ENCODE measurements around the gene ABR.
A peak's percentile ranks its signal among the peaks of the same experiment; 100 is the strongest.

The ABR gene

GRCh38 chr17:1125788-1126145, 54.0 kb downstream of the ABR start:
- Histone ChIP-seq H3K36me3 (replicated peaks; ENCODE audit: low read depth, low read length) (no peaks in the 10 kb centered on the region), H4K20me1 (ENCODE audit: insufficient read depth, low read length) (peaks cover 33% of the 10 kb centered on the region), H2AFZ (ENCODE audit: low read depth, low read length) (no peak overlapping the region), H3K4me2 (ENCODE audit: low read length) (no peak overlapping the region), H3K27ac (ENCODE audit: low read length) (no peak overlapping the region), H3K27me3 (ENCODE audit: low read depth, low read length) (no peaks in the 10 kb centered on the region), H3K9me3 (ENCODE audit: insufficient read depth, low read length) (no peaks in the 10 kb centered on the region), H3K79me2 (ENCODE audit: low read length) (peaks cover 11% of the 10 kb centered on the region), H3K9ac (ENCODE audit: low read length) (no peak overlapping the region), H3K4me3 (ENCODE audit: low read length) (no peak overlapping the region), H3K4me1 (ENCODE audit: low read length) (peaks cover 7% of the 10 kb centered on the region)
- TF ChIP-seq CTCF (IDR thresholded peaks at IDR 0.05; ENCODE audit: low read depth, low read length) (no peak), EZH2phosphoT487 (IDR thresholded peaks at IDR 0.05; ENCODE audit: low read depth) (no peak)

- Histone ChIP-seq H3K79me2 (ENCODE audit: low read length) (peaks cover 11% of the 10 kb centered on the region), H3K9ac (ENCODE audit: low read length) (no peak overlapping the region), H2AFZ (ENCODE audit: low read depth, low read length) (no peak overlapping the region), H3K4me2 (ENCODE audit: low read length) (no peak overlapping the region), H3K9me3 (ENCODE audit: insufficient read depth, low read length) (no peaks in the 10 kb centered on the region), H3K4me3 (ENCODE audit: low read length) (no peak overlapping the region), H3K36me3 (replicated peaks; ENCODE audit: low read depth, low read length) (no peaks in the 10 kb centered on the region), H3K4me1 (ENCODE audit: low read length) (peaks cover 7% of the 10 kb centered on the region), H3K27me3 (ENCODE audit: low read depth, low read length) (no peaks in the 10 kb centered on the region), H4K20me1 (ENCODE audit: insufficient read depth, low read length) (peaks cover 33% of the 10 kb centered on the region), H3K27ac (ENCODE audit: low read length) (no peak overlapping the region)
- TF ChIP-seq CTCF (IDR thresholded peaks at IDR 0.05; ENCODE audit: low read depth, low read length): no peak
- TF ChIP-seq EZH2phosphoT487 (IDR thresholded peaks at IDR 0.05; ENCODE audit: low read depth): no peak
Observed at GRCh38 chr17:1124896-1125787, 54.6 kb downstream of the ABR start.

GRCh38 chr17:1123921-1124715, 55.7 kb downstream of the ABR start:
- H3K9me3 ChIP-seq (ENCODE audit: insufficient read depth, low read length): no peaks in the 10 kb centered on the region
- no peak for TF ChIP-seq EZH2phosphoT487 (IDR thresholded peaks at IDR 0.05; ENCODE audit: low read depth)
- no peak for TF ChIP-seq CTCF (IDR thresholded peaks at IDR 0.05; ENCODE audit: low read depth, low read length)
- no peak overlapping the region for H3K9ac ChIP-seq (ENCODE audit: low read length)
- no peak overlapping the region for H2AFZ ChIP-seq (ENCODE audit: low read depth, low read length)
- no peaks in the 10 kb centered on the region for H3K27me3 ChIP-seq (ENCODE audit: low read depth, low read length)
- H3K4me1 ChIP-seq (ENCODE audit: low read length): peaks cover 7% of the 10 kb centered on the region
- no peak overlapping the region for H3K4me2 ChIP-seq (ENCODE audit: low read length)
- peaks cover 33% of the 10 kb centered on the region for H4K20me1 ChIP-seq (ENCODE audit: insufficient read depth, low read length)
- H3K4me3 ChIP-seq (ENCODE audit: low read length): no peak overlapping the region
- no peak overlapping the region for H3K27ac ChIP-seq (ENCODE audit: low read length)
- H3K36me3 ChIP-seq (replicated peaks; ENCODE audit: low read depth, low read length): no peaks in the 10 kb centered on the region
- peaks cover 11% of the 10 kb centered on the region for H3K79me2 ChIP-seq (ENCODE audit: low read length)

GRCh38 chr17:1123393-1123831, 56.4 kb downstream of the ABR start:
- Histone ChIP-seq H2AFZ (ENCODE audit: low read depth, low read length) (no peak overlapping the region), H3K4me2 (ENCODE audit: low read length) (peak overlapping the region; percentile 70), H3K9ac (ENCODE audit: low read length) (no peak overlapping the region), H3K79me2 (ENCODE audit: low read length) (peaks cover 10% of the 10 kb centered on the region), H3K4me1 (ENCODE audit: low read length) (peaks cover 7% of the 10 kb centered on the region), H3K27me3 (ENCODE audit: low read depth, low read length) (no peaks in the 10 kb centered on the region), H3K4me3 (ENCODE audit: low read length) (peak overlapping the region; percentile 24; the same call in 1 of the 2 replicates), H4K20me1 (ENCODE audit: insufficient read depth, low read length) (peaks cover 31% of the 10 kb centered on the region), H3K36me3 (replicated peaks; ENCODE audit: low read depth, low read length) (no peaks in the 10 kb centered on the region), H3K9me3 (ENCODE audit: insufficient read depth, low read length) (no peaks in the 10 kb centered on the region), H3K27ac (ENCODE audit: low read length) (no peak overlapping the region)
- TF ChIP-seq CTCF (IDR thresholded peaks at IDR 0.05; ENCODE audit: low read depth, low read length) (no peak), EZH2phosphoT487 (IDR thresholded peaks at IDR 0.05; ENCODE audit: low read depth) (no peak)

All from OCI-LY3 (cell line).